ENCODE measurements around the gene IFI27L2.

- no peak for TF ChIP-seq CTCF (IDR thresholded peaks at IDR 0.05)
- no peak for TF ChIP-seq POLR2A (IDR thresholded peaks at IDR 0.05)
These were observed 36.0 kb downstream of the IFI27L2 start for GRCh38 chr14:94093418-94093817.
